ENCODE measurements around the gene HOMER3. TPM values are rescaled to one million over a fixed set of nuclear protein-coding genes. Genes with fewer than 3 reads are reported as not detected.

Gene HOMER3
- total and polyA plus RNA-seq, 2 experiments from 2014 or later = 28.9 to 53.4 TPM

GRCh38 chr19:18886972-18887371 is 54.0 kb downstream of the HOMER3 start:
- no peaks in the 10 kb centered on the region for H3K36me3 ChIP-seq (replicated peaks; ENCODE audit: insufficient read depth, low read depth)
- H3K9me3 ChIP-seq (ENCODE audit: low read depth) = no peaks in the 10 kb centered on the region
- no peak overlapping the region for H3K27ac ChIP-seq
- H3K9me2 ChIP-seq (replicated peaks; ENCODE audit: insufficient read depth) = no peaks in the 10 kb centered on the region
- H4K20me1 ChIP-seq (ENCODE audit: insufficient read depth, poor library complexity, severe bottlenecking) = no peaks in the 10 kb centered on the region
- no peaks in the 10 kb centered on the region for H3K27me3 ChIP-seq
- no peaks in the 10 kb centered on the region for H3K79me2 ChIP-seq
- DNase-seq (ENCODE audit: low spot score) = no peak
- no peak overlapping the region for H3K4me3 ChIP-seq
- no peaks in the 10 kb centered on the region for H3K4me1 ChIP-seq (ENCODE audit: insufficient read depth)
- TF ChIP-seq EZH2 (IDR thresholded peaks at IDR 0.05; ENCODE audit: borderline replicate concordance) = no peak
- no peak for TF ChIP-seq EZH2phosphoT487 (IDR thresholded peaks at IDR 0.05; ENCODE audit: low read depth, severe bottlenecking, unreplicated experiment)
- TF ChIP-seq CTCF (IDR thresholded peaks at IDR 0.05; ENCODE audit: poor library complexity) = no peak
- H3K4me2 ChIP-seq = no peak overlapping the region
- WGBS (ENCODE audit: low lambda C conversion rate, missing lambda C conversion rate) = 97% methylated on average over 4 of the region's 4 CpGs
- no peak overlapping the region for H2AFZ ChIP-seq

- Histone ChIP-seq H2AFZ (no peak overlapping the region), H3K9me2 (replicated peaks; ENCODE audit: insufficient read depth) (no peaks in the 10 kb centered on the region), H3K27ac (no peak overlapping the region), H3K27me3 (no peaks in the 10 kb centered on the region), H3K79me2 (no peaks in the 10 kb centered on the region), H3K4me3 (no peak overlapping the region), H3K9me3 (ENCODE audit: low read depth) (no peaks in the 10 kb centered on the region), H3K36me3 (replicated peaks; ENCODE audit: insufficient read depth, low read depth) (no peaks in the 10 kb centered on the region), H4K20me1 (ENCODE audit: insufficient read depth, poor library complexity, severe bottlenecking) (no peaks in the 10 kb centered on the region), H3K4me1 (ENCODE audit: insufficient read depth) (no peaks in the 10 kb centered on the region), H3K4me2 (no peak overlapping the region)
- no peak for DNase-seq (ENCODE audit: low spot score)
- TF ChIP-seq EZH2 (IDR thresholded peaks at IDR 0.05; ENCODE audit: borderline replicate concordance) (no peak), CTCF (IDR thresholded peaks at IDR 0.05; ENCODE audit: poor library complexity) (no peak), EZH2phosphoT487 (IDR thresholded peaks at IDR 0.05; ENCODE audit: low read depth, severe bottlenecking, unreplicated experiment) (no peak)
- WGBS (ENCODE audit: low lambda C conversion rate, missing lambda C conversion rate) = 92% methylated on average over 29 of the region's 30 CpGs
These were observed 57.3 kb downstream of the HOMER3 start for GRCh38 chr19:18883526-18884304.

GRCh38 chr19:18881491-18881890 is 59.5 kb downstream of the HOMER3 start:
- Histone ChIP-seq H3K36me3 (replicated peaks; ENCODE audit: insufficient read depth, low read depth) (no peaks in the 10 kb centered on the region), H3K27ac (no peak overlapping the region), H3K9me2 (replicated peaks; ENCODE audit: insufficient read depth) (no peaks in the 10 kb centered on the region), H3K4me2 (no peak overlapping the region), H3K79me2 (no peaks in the 10 kb centered on the region), H3K27me3 (no peaks in the 10 kb centered on the region), H3K4me1 (ENCODE audit: insufficient read depth) (no peaks in the 10 kb centered on the region), H4K20me1 (ENCODE audit: insufficient read depth, poor library complexity, severe bottlenecking) (no peaks in the 10 kb centered on the region), H2AFZ (no peak overlapping the region), H3K4me3 (no peak overlapping the region), H3K9me3 (ENCODE audit: low read depth) (no peaks in the 10 kb centered on the region)
- no peak for TF ChIP-seq CTCF (IDR thresholded peaks at IDR 0.05; ENCODE audit: poor library complexity)
- TF ChIP-seq EZH2 (IDR thresholded peaks at IDR 0.05; ENCODE audit: borderline replicate concordance) = no peak
- TF ChIP-seq EZH2phosphoT487 (IDR thresholded peaks at IDR 0.05; ENCODE audit: low read depth, severe bottlenecking, unreplicated experiment) = no peak
- DNase-seq (ENCODE audit: low spot score) = no peak
- 93% methylated on average over 7 of the region's 7 CpGs for WGBS (ENCODE audit: low lambda C conversion rate, missing lambda C conversion rate)

Data from hepatocyte (in vitro differentiated cells).